GM12874 (cell line): ENCODE measurements around the gene BIRC2.

Experiments
- TF ChIP-seq, protein P1 (sequence below): IDR thresholded peaks from 2 replicates; pipeline ENCODE4 v1.5.1; 2011; ENCODE audit warnings: low read depth, mild to moderate bottlenecking, control low read depth, low read length, moderate library complexity; ENCODE audit not compliant: insufficient read depth

BIRC2 gene

DNA sequence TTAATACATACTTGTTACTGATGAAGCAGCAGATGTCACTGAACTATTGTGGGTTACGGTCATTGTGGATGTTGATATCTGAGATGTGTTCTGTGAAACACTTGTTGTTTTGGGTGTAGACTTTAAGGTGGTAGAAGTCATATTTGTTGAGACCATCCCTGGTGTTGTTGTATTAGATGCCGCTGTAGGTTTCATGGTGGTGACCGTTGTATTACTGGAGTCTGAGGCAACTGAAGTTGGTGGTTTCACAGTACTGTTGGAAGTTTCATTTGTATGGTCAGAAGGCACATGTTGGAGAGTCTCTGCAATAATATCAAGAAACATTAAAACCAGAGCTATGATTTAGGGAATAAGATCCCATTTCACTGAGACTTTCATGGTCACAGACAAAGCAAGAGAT is 54.9 kb downstream of the BIRC2 start:
- TF ChIP-seq, protein P1, sequence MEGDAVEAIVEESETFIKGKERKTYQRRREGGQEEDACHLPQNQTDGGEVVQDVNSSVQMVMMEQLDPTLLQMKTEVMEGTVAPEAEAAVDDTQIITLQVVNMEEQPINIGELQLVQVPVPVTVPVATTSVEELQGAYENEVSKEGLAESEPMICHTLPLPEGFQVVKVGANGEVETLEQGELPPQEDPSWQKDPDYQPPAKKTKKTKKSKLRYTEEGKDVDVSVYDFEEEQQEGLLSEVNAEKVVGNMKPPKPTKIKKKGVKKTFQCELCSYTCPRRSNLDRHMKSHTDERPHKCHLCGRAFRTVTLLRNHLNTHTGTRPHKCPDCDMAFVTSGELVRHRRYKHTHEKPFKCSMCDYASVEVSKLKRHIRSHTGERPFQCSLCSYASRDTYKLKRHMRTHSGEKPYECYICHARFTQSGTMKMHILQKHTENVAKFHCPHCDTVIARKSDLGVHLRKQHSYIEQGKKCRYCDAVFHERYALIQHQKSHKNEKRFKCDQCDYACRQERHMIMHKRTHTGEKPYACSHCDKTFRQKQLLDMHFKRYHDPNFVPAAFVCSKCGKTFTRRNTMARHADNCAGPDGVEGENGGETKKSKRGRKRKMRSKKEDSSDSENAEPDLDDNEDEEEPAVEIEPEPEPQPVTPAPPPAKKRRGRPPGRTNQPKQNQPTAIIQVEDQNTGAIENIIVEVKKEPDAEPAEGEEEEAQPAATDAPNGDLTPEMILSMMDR: no peak

DNA sequence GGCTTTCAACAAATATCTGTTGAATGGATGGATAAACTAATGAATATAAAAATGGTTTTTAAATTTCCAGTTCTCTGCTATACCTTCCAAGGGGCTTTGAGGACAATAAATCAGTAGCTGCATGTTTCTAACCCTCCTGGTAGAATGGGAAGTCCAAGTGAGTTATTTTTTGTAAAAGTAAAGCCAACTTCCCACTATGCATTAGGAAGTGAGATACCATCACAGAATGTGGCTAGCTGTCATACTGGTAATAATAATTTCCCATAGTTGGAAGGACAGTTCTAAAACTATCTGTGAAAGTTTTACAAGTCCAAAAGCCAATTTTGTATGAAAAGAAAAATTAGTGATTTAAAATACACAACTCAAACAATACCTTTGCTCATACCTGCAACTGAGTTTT is 55.5 kb downstream of the BIRC2 start:
- TF ChIP-seq, protein P1: no peak

DNA sequence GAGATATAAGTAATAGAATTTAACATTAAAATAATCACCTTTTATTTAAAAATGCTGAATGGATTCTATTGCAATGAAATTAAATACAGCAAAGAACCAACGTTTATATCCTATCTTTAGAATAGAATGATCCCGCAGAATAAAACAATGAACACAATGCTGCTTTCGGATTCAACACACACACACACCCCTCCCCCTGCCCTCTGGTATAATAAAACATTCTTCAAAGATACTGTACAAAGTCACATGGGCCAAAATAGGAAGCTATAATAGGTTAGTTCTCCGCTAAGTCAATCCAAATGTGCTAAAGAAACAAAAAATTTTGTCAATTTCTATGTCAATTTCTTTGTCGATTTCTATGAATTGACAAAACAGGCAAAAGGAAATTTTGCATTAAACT is 58.5 kb downstream of the BIRC2 start:
- TF ChIP-seq, protein P1: no peak

DNA sequence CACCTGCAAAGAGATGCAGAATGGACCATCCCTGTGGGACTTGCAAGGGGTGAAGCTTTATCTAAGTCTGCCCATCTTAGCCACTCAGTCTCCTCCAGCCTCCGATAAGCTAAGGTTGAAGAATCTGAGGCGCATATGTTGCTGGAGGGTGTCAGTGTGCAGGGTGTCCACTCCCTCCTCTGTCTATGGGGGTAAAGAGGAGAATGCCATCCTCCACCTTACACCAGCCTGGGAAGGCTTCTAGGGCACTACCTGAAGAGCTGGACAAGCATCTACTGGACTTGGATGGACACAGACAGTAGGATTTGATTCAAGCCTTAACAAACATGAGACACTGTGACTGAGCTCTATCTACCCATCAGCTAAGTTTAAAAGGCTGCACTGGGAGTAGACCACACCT is 59.1 kb downstream of the BIRC2 start:
- TF ChIP-seq, protein P1: no peak

DNA sequence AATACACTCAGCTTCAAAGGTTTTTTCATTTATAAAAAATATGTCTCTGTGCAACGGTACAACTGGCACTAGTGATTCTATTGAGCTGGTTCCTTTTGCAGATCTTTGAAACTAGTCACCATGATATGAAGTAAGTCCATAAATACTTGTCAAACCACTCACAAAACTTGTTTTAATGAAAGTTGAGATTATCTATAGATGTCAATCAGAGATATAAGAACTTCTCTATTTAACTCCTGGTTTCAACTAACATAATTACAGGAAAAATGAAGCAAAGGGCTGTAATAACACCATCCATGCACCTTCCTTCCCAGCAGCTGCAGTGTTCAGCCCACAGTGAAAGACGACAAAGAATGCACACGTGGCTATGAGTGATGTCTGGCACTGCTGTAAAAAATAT is 60.9 kb downstream of the BIRC2 start:
- TF ChIP-seq, protein P1: no peak

DNA sequence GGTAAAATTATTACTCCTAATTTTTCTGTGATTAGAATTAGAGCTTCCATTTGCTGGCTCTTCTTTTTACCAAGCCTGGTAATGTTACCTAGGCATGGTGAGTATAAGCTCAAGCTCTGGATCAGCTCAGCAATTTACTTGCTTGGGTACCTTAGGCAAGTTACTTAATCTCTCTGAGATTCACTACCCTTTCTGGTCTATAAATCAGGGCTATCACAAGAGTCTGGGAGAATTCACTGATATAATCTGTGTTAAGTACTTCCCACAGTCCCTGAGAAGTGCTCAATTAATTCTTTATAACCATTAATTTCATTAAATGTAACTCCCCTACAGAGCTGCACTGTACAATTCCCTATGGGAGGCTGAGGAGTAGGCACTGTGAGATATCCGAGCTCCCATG is 61.3 kb downstream of the BIRC2 start:
- TF ChIP-seq, protein P1: no peak

DNA sequence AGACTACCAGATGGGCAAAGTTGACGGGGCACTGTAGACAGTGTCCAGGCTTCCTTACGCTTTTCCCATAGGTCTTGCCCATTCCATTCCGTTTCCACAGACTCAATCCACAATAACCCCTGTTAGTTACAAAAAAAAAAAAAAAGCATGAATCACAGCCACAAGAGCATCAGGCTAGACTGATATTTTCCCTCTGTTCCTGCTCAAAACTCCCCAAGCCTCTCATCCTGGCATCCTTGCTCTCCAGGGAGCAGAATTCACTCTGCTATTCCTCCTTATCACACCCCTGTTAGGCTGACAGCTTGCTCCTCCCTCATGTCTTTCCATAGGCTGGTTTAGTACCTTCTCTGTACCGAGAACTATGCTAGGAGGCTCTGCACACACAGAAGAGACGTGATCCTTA is 63.4 kb downstream of the BIRC2 start:
- TF ChIP-seq, protein P1: no peak

DNA sequence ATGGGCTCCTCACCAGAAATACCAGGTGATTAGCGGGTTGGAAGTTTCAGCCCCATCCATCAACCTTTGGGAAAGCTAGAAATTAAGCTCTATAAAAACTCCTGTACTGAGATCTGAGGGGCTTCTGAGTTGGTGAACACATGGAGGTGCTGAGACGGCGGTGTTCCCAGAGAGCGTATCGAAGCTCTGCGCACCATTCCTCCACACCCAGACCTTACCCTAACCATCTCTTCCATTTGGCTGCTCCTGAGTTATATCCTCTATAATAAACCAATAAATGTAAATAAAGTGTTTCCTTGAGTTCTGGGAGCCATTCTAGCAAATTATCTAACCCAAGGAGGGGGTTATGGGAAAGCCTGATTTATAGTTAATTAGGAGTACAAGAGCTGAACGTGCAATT is 64.1 kb downstream of the BIRC2 start:
- TF ChIP-seq, protein P1: no peak
